K562 (cell line): Measurements from ENCODE around the gene HSD17B8. TPM values are rescaled to one million over a fixed set of nuclear protein-coding genes. Genes with fewer than 3 reads are reported as not detected.

Experiments
- ATF6 ChIP-seq: sonication (generic); formaldehyde crosslinking; IDR thresholded peaks from 2 replicates; pipeline ENCODE4 v1.4.0; 2020; ENCODE audit warnings: mild to moderate bottlenecking, missing genetic modification reagents
- CBX5 ChIP-seq: IDR thresholded peaks from 2 replicates; pipeline ENCODE4 v1.6.1; 2014; ENCODE audit warnings: low read depth, borderline replicate concordance
- DNMT1 ChIP-seq: fragments of 450-650 bp; IDR thresholded peaks from 2 replicates; pipeline ENCODE4 v1.6.1; 2016; ENCODE audit warnings: antibody characterized with exemption, mild to moderate bottlenecking
- HOMEZ ChIP-seq: fragments of 250-450 bp; sonication (Bioruptor Pico); IDR thresholded peaks from 2 replicates; pipeline ENCODE4 v1.4.0; 2020; ENCODE audit warnings: mild to moderate bottlenecking, moderate library complexity
- ILF3 ChIP-seq: fragments of 450-650 bp; IDR thresholded peaks from 2 replicates; pipeline ENCODE4 v1.6.1; 2018; ENCODE audit warnings: antibody characterized with exemption, mild to moderate bottlenecking, moderate library complexity, borderline replicate concordance
- MTF1 ChIP-seq: fragments of 250-450 bp; sonication (Bioruptor Pico); IDR thresholded peaks from 2 replicates; pipeline ENCODE4 v1.9.0; 2021; ENCODE audit warnings: moderate library complexity, mild to moderate bottlenecking, inconsistent platforms, borderline replicate concordance
- MXI1 ChIP-seq: IDR thresholded peaks from 2 replicates; pipeline ENCODE4 v1.6.1; 2011; ENCODE audit warnings: low read depth, mild to moderate bottlenecking, improper control_type of control experiment, low read length
- RBBP5 ChIP-seq: fragments of 200-600 bp; sonication (generic); IDR thresholded peaks from 2 replicates; pipeline ENCODE4 v1.6.1; 2012; ENCODE audit warnings: borderline replicate concordance, mild to moderate bottlenecking, low read length, control low read depth, inconsistent platforms; ENCODE audit not compliant: insufficient read depth, poor library complexity, severe bottlenecking
- RCOR1 ChIP-seq, 2 experiments: IDR thresholded peaks; 2 replicates each; pipeline ENCODE4 v1.6.1; 2012; ENCODE audit warnings: low read depth in 2 of 2, low read length in 2 of 2, borderline replicate concordance in 1 of 2, improper control_type of control experiment in 1 of 2
- SIRT6 ChIP-seq: IDR thresholded peaks from one replicate; pipeline ENCODE4 v1.6.1; 2012; ENCODE audit warnings: low read depth, mild to moderate bottlenecking, control low read depth, inconsistent platforms, low read length, moderate library complexity
- SMC3 ChIP-seq: conservative IDR thresholded peaks from 2 replicates; pipeline ENCODE4 v1.6.1; 2011; ENCODE audit warnings: low read depth, low read length, improper control_type of control experiment; ENCODE audit not compliant: insufficient read depth
- TFAM ChIP-seq: fragments of 250-450 bp; sonication (Bioruptor Pico); conservative IDR thresholded peaks from 2 replicates; pipeline ENCODE4 v1.5.0; 2021; ENCODE audit warnings: mild to moderate bottlenecking, moderate library complexity
- THRB ChIP-seq: fragments of 450-650 bp; formaldehyde crosslinking; conservative IDR thresholded peaks from 2 replicates; pipeline ENCODE4 v1.4.0; 2022; ENCODE audit warnings: mild to moderate bottlenecking, missing genetic modification characterization
- ZNF174 ChIP-seq: fragments of 250-450 bp; sonication (Bioruptor Pico); IDR thresholded peaks from 2 replicates; pipeline ENCODE4 v1.4.0; 2020; ENCODE audit warnings: mild to moderate bottlenecking
- ZNF175 ChIP-seq: fragments of 200-800 bp; sonication (Bioruptor generic); IDR thresholded peaks from 2 replicates; pipeline ENCODE4 v1.6.1; 2016; ENCODE audit warnings: low read depth, mild to moderate bottlenecking, missing genetic modification characterization, missing compliant biosample characterization
- ZNF668 ChIP-seq: fragments of 250-450 bp; sonication (Bioruptor Pico); IDR thresholded peaks from 2 replicates; pipeline ENCODE4 v1.8.0; 2022; ENCODE audit warnings: mild to moderate bottlenecking, inconsistent platforms
- ZNF766 ChIP-seq: fragments of 200-800 bp; sonication (Bioruptor generic); conservative IDR thresholded peaks from 2 replicates; pipeline ENCODE4 v1.6.1; 2016; ENCODE audit warnings: missing genetic modification characterization, missing compliant biosample characterization
- polyA plus RNA-seq, 8 experiments: library from polyadenylated mRNA; depleted of rRNA in 4 of 8; stranded (reverse) in 5 of 8; unstranded in 3 of 8; fragments of >200 nt; fragmentation: Nextera tagmentation in 2 of 8; fragmentation: Illumina TruSeq in 1 of 8; extraction: Ambion mirVana in 2 of 8; extraction: Trizol in 1 of 8; gene quantifications; 2 replicates each; pipeline versions ENCODE4 v1.2.1 to v1.2.3, GENCODE V29; 2011 to 2014; ENCODE audit warnings: inconsistent platforms in 1 of 8, missing spikeins in 1 of 8
- total RNA-seq, 7 experiments: library from RNA; depleted of rRNA in 6 of 7; stranded (reverse); fragments of >200 nt in 6 of 7; fragmentation: Illumina TruSeq in 2 of 7; extraction: Trizol in 2 of 7; gene quantifications; 2 replicates each; pipeline versions ENCODE4 v1.2.1 to v1.2.3, GENCODE V29; 2011 to 2021; ENCODE audit warnings: low replicate concordance in 1 of 7

HSD17B8 gene
- total and polyA plus RNA-seq, 9 of the 15 experiments (the other 6 are each of a cell fraction or from before 2014, with no cell fraction given) = 3.7 to 35.2 (median 14.2) TPM

- TF ChIP-seq RCOR1 (IDR thresholded peaks at IDR 0.05; ENCODE audit: borderline replicate concordance in 1 of 2, low read depth in 2 of 2, low read length in 2 of 2) (peak in 1 of 2 experiments; percentile 60; a peak in 2 of 4 replicates), ZNF175 (CRISPR knock-in tag) (peak; percentile 53; the same call in 1 of the 2 replicates), CBX5 (no peak), THRB (CRISPR knock-in tag) (peak; percentile 70; the same call in 1 of the 2 replicates), MTF1 (CRISPR knock-in tag) (no peak; the same call in 1 of the 2 replicates), ILF3 (no peak; the same call in 1 of the 2 replicates), ZNF174 (CRISPR knock-in tag) (no peak), ZNF766 (CRISPR knock-in tag) (peak; percentile 52; the same call in 1 of the 2 replicates), ATF6 (CRISPR knock-in tag) (peak; percentile 95), SMC3 (no peak), SIRT6 (no peak), MXI1 (peak; percentile 78), TFAM (CRISPR knock-in tag) (no peak), ZNF668 (CRISPR knock-in tag) (no peak), RBBP5 (peak; percentile 82), HOMEZ (CRISPR knock-in tag) (no peak), DNMT1 (no peak)
Observed at GRCh38 chr6:33200219-33201146, 4.0 kb upstream of the HSD17B8 start, which contains the start of the genes RXRB and SLC39A7 (continued).
